ENCODE measurements around the gene C2CD2. TPM values are rescaled to one million over a fixed set of nuclear protein-coding genes. Genes with fewer than 3 reads are reported as not detected.
"Not testable (repeated sequence)": the region's sequence is repeated elsewhere in the genome, so short reads cannot be mapped to it uniquely, and the experiment has no call there.

C2CD2 gene
- total RNA-seq, 1 experiment from 2014 or later: 13.8 TPM

GRCh38 chr21:41951876-41952567, 1.8 kb downstream of the C2CD2 start:
- H3K9me3 ChIP-seq: no peaks in the 10 kb centered on the region

GRCh38 chr21:41950941-41951351, 2.9 kb downstream of the C2CD2 start:
- Histone ChIP-seq H3K4me3 (no peak overlapping the region), H3K36me3 (peaks cover 20% of the 10 kb centered on the region), H3K9me3 (no peaks in the 10 kb centered on the region), H3K27me3 (no peaks in the 10 kb centered on the region)
- no peak for DNase-seq

More at GRCh38 chr21:41951876-41952567, 1.8 kb downstream of the C2CD2 start:
- peaks cover 19% of the 10 kb centered on the region for H3K36me3 ChIP-seq
- no peak for DNase-seq
- peak overlapping the region; percentile 78 for H3K4me3 ChIP-seq
- H3K27me3 ChIP-seq: no peaks in the 10 kb centered on the region

- not testable (repeated sequence) for H3K4me3 ChIP-seq, H3K9me3 ChIP-seq, H3K27me3 ChIP-seq, DNase-seq
- peaks cover 23% of the 10 kb centered on the region for H3K36me3 ChIP-seq
Measured at GRCh38 chr21:41949631-41950030, 4.2 kb downstream of the C2CD2 start.

GRCh38 chr21:41948901-41949300, 4.9 kb downstream of the C2CD2 start:
- DNase-seq: no peak
- H3K4me3 ChIP-seq: no peak overlapping the region
- H3K36me3 ChIP-seq: peaks cover 26% of the 10 kb centered on the region
- H3K9me3 ChIP-seq: no peaks in the 10 kb centered on the region
- H3K27me3 ChIP-seq: no peaks in the 10 kb centered on the region

GRCh38 chr21:41948078-41948895, 5.5 kb downstream of the C2CD2 start:
- H3K4me3 ChIP-seq: no peak overlapping the region
- no peaks in the 10 kb centered on the region for H3K27me3 ChIP-seq
- H3K36me3 ChIP-seq: peaks cover 30% of the 10 kb centered on the region
- H3K9me3 ChIP-seq: no peaks in the 10 kb centered on the region
- peak; percentile 99 for DNase-seq

GRCh38 chr21:41945982-41946381, 7.8 kb downstream of the C2CD2 start:
- no peaks in the 10 kb centered on the region for H3K27me3 ChIP-seq
- no peaks in the 10 kb centered on the region for H3K9me3 ChIP-seq
- H3K36me3 ChIP-seq: peaks cover 43% of the 10 kb centered on the region
- H3K4me3 ChIP-seq: no peak overlapping the region
- no peak for DNase-seq

GRCh38 chr21:41943851-41944250, 10.0 kb downstream of the C2CD2 start:
- Histone ChIP-seq H3K4me3 (no peak overlapping the region), H3K9me3 (no peaks in the 10 kb centered on the region), H3K27me3 (no peaks in the 10 kb centered on the region), H3K36me3 (peaks cover 44% of the 10 kb centered on the region)
- no peak for DNase-seq

- no peaks in the 10 kb centered on the region for H3K9me3 ChIP-seq
- peaks cover 45% of the 10 kb centered on the region for H3K36me3 ChIP-seq
- H3K4me3 ChIP-seq: no peak overlapping the region
- no peaks in the 10 kb centered on the region for H3K27me3 ChIP-seq
- DNase-seq: no peak
Measured at GRCh38 chr21:41942457-41942856, 11.4 kb downstream of the C2CD2 start.

GRCh38 chr21:41941941-41942340, 11.9 kb downstream of the C2CD2 start:
- Histone ChIP-seq H3K27me3 (no peaks in the 10 kb centered on the region), H3K4me3 (no peak overlapping the region), H3K36me3 (peaks cover 45% of the 10 kb centered on the region), H3K9me3 (no peaks in the 10 kb centered on the region)
- no peak for DNase-seq

- H3K27me3 ChIP-seq: no peaks in the 10 kb centered on the region
- H3K36me3 ChIP-seq: peaks cover 41% of the 10 kb centered on the region
- no peak for DNase-seq
- no peaks in the 10 kb centered on the region for H3K9me3 ChIP-seq
- no peak overlapping the region for H3K4me3 ChIP-seq
Measured at GRCh38 chr21:41940431-41940830, 13.4 kb downstream of the C2CD2 start.

GRCh38 chr21:41939391-41939790, 14.4 kb downstream of the C2CD2 start:
- Histone ChIP-seq H3K4me3 (no peak overlapping the region), H3K36me3 (peaks cover 41% of the 10 kb centered on the region), H3K9me3 (no peaks in the 10 kb centered on the region), H3K27me3 (no peaks in the 10 kb centered on the region)
- no peak for DNase-seq

- Histone ChIP-seq H3K36me3 (no peaks in the 10 kb centered on the region; the same call in 1 of the 2 replicates), H3K9me3 (no peaks in the 10 kb centered on the region), H3K27me3 (no peaks in the 10 kb centered on the region), H3K4me3 (no peak overlapping the region)
- DNase-seq: peak; percentile 85
Measured at GRCh38 chr21:41933313-41934079, 20.3 kb downstream of the C2CD2 start.

- H3K4me3 ChIP-seq: no peak overlapping the region
- DNase-seq: peak; percentile 73
Measured at GRCh38 chr21:41932576-41933312, 21.1 kb downstream of the C2CD2 start.

GRCh38 chr21:41932191-41932575, 21.6 kb downstream of the C2CD2 start:
- peak; percentile 90 for DNase-seq
- Histone ChIP-seq H3K27me3 (no peaks in the 10 kb centered on the region), H3K9me3 (no peaks in the 10 kb centered on the region), H3K4me3 (no peak overlapping the region), H3K36me3 (peaks cover 3% of the 10 kb centered on the region; the same call in 1 of the 2 replicates)

More at GRCh38 chr21:41932576-41933312, 21.1 kb downstream of the C2CD2 start:
- Histone ChIP-seq H3K9me3 (no peaks in the 10 kb centered on the region), H3K36me3 (no peaks in the 10 kb centered on the region; the same call in 1 of the 2 replicates), H3K27me3 (no peaks in the 10 kb centered on the region)

- no peaks in the 10 kb centered on the region for H3K27me3 ChIP-seq
- H3K36me3 ChIP-seq: peaks cover 3% of the 10 kb centered on the region; the same call in 1 of the 2 replicates
- no peak for DNase-seq
- H3K9me3 ChIP-seq: no peaks in the 10 kb centered on the region
- H3K4me3 ChIP-seq: no peak overlapping the region
Measured at GRCh38 chr21:41931041-41931451, 22.8 kb downstream of the C2CD2 start.

GRCh38 chr21:41929248-41929647, 24.6 kb downstream of the C2CD2 start:
- Histone ChIP-seq H3K9me3 (no peaks in the 10 kb centered on the region), H3K27me3 (no peaks in the 10 kb centered on the region), H3K36me3 (peaks cover 3% of the 10 kb centered on the region; the same call in 1 of the 2 replicates), H3K4me3 (no peak overlapping the region)
- DNase-seq: no peak

Data from MG63 (cell line).